SU-DHL-6 (cell line): Measurements from ENCODE around the gene EPHA4.

Experiments used
- H2AFZ ChIP-seq: fragments of 200-600 bp; sonication (generic); 2 replicates; pipeline ENCODE4 v1.6.1; 2014; ENCODE audit warnings: low read depth, mild to moderate bottlenecking, moderate library complexity, mixed read lengths, antibody characterized with exemption, low read length; ENCODE audit not compliant: severe bottlenecking
- H3F3A ChIP-seq: fragments of 200-600 bp; shearing (Covaris generic); 2 replicates; pipeline ENCODE4 v1.6.0; 2016; ENCODE audit warnings: antibody characterized with exemption, mild to moderate bottlenecking; ENCODE audit not compliant: insufficient read depth
- H3K27ac ChIP-seq: fragments of 200-600 bp; sonication (generic); 2 replicates; pipeline ENCODE4 v1.5.1; 2016; ENCODE audit warnings: low read depth, mild to moderate bottlenecking, low read length, moderate library complexity, mixed read lengths
- H3K27me3 ChIP-seq: fragments of 200-600 bp; sonication (generic), shearing (Covaris generic); 2 replicates; pipeline ENCODE4 v1.6.0; 2014; ENCODE audit warnings: mild to moderate bottlenecking, low read length
- H3K36me3 ChIP-seq: fragments of 200-600 bp; sonication (generic); 2 replicates; pipeline ENCODE4 v1.6.1; 2014; ENCODE audit warnings: mild to moderate bottlenecking, low read length, mixed read lengths
- H3K4me2 ChIP-seq: fragments of 300-600, 200-600 bp; shearing (Covaris generic), sonication (generic); 2 replicates; pipeline ENCODE4 v1.6.0; 2014; ENCODE audit warnings: low read length, low read depth, mild to moderate bottlenecking; ENCODE audit not compliant: poor library complexity, severe bottlenecking
- H3K4me3 ChIP-seq: fragments of 200-600 bp; sonication (generic); 2 replicates; pipeline ENCODE4 v1.5.1; 2014; ENCODE audit warnings: antibody characterized with exemption, low read length, mild to moderate bottlenecking, mixed read lengths; ENCODE audit not compliant: insufficient read depth, poor library complexity, severe bottlenecking
- H3K79me2 ChIP-seq: fragments of 200-600 bp; sonication (generic); 2 replicates; pipeline ENCODE4 v1.6.1; 2014; ENCODE audit warnings: mild to moderate bottlenecking, low read length, moderate library complexity; ENCODE audit not compliant: insufficient read depth
- H3K9ac ChIP-seq: fragments of 200-600 bp; sonication (generic); 2 replicates; pipeline ENCODE4 v1.7.0; 2014; ENCODE audit warnings: mild to moderate bottlenecking, low read length
- H3K9me2 ChIP-seq: fragments of 200-600 bp; sonication (generic); replicated peaks from 2 replicates; pipeline ENCODE4 v1.6.1; 2014; ENCODE audit warnings: low read length; ENCODE audit not compliant: insufficient read depth
- H3K9me3 ChIP-seq: fragments of 200-600 bp; sonication (generic); 2 replicates; pipeline ENCODE4 v1.6.1; 2014; ENCODE audit warnings: low read length, mixed read lengths; ENCODE audit not compliant: insufficient read depth
- H4K20me1 ChIP-seq: fragments of 200-600 bp; sonication (generic); 2 replicates; pipeline ENCODE4 v1.6.1; 2014; ENCODE audit warnings: low read depth, mild to moderate bottlenecking, antibody characterized with exemption, low read length, moderate library complexity, mixed read lengths
- CTCF ChIP-seq: fragments of 200-600 bp; sonication (generic); IDR thresholded peaks from one replicate; pipeline ENCODE4 v1.5.1; 2017; ENCODE audit warnings: antibody characterized with exemption, mild to moderate bottlenecking, low read length, moderate library complexity; ENCODE audit not compliant: insufficient read depth, poor library complexity, severe bottlenecking
- EZH2phosphoT487 ChIP-seq: fragments of 200-600 bp; sonication (generic), shearing (Covaris generic); conservative IDR thresholded peaks from 2 replicates; pipeline ENCODE4 v1.6.1; 2018; ENCODE audit warnings: mild to moderate bottlenecking, antibody characterized with exemption, low read length, moderate library complexity, mixed read lengths

The EPHA4 gene

GRCh38 chr2:221478485-221478863, 93.6 kb downstream of the EPHA4 start:
- Histone ChIP-seq H2AFZ (no peak overlapping the region), H3K9me3 (no peaks in the 10 kb centered on the region), H3K4me2 (no peak overlapping the region), H3F3A (no peaks in the 10 kb centered on the region), H3K27me3 (no peaks in the 10 kb centered on the region; the same call in 1 of the 2 replicates), H3K36me3 (no peaks in the 10 kb centered on the region), H3K27ac (no peak overlapping the region), H3K79me2 (no peaks in the 10 kb centered on the region), H3K9me2 (0 out of 2 replicates have a peak, but pooled peaks cover 6% of the 10 kb centered on the region), H4K20me1 (no peaks in the 10 kb centered on the region), H3K9ac (no peak overlapping the region), H3K4me3 (no peak overlapping the region)
- no peak for TF ChIP-seq EZH2phosphoT487
- TF ChIP-seq CTCF: no peak

- H3K4me2 ChIP-seq: no peak overlapping the region
- H3K4me3 ChIP-seq: no peak overlapping the region
- no peak overlapping the region for H3K9ac ChIP-seq
- H3F3A ChIP-seq: no peaks in the 10 kb centered on the region
- no peak overlapping the region for H2AFZ ChIP-seq
- H3K27me3 ChIP-seq: no peaks in the 10 kb centered on the region; the same call in 1 of the 2 replicates
- no peaks in the 10 kb centered on the region for H4K20me1 ChIP-seq
- H3K36me3 ChIP-seq: no peaks in the 10 kb centered on the region
- 0 out of 2 replicates have a peak, but pooled peaks cover 6% of the 10 kb centered on the region for H3K9me2 ChIP-seq
- H3K79me2 ChIP-seq: no peaks in the 10 kb centered on the region
- H3K27ac ChIP-seq: no peak overlapping the region
- H3K9me3 ChIP-seq: no peaks in the 10 kb centered on the region
- no peak for TF ChIP-seq EZH2phosphoT487
- TF ChIP-seq CTCF: no peak
Measured at GRCh38 chr2:221477714-221478484, 94.2 kb downstream of the EPHA4 start.

GRCh38 chr2:221476195-221476594, 95.9 kb downstream of the EPHA4 start:
- H3K4me2 ChIP-seq: no peak overlapping the region
- H3K9me2 ChIP-seq: 0 out of 2 replicates have a peak, but pooled peaks cover 6% of the 10 kb centered on the region
- no peaks in the 10 kb centered on the region for H3F3A ChIP-seq
- no peak overlapping the region for H3K27ac ChIP-seq
- no peak overlapping the region for H3K4me3 ChIP-seq
- H3K79me2 ChIP-seq: no peaks in the 10 kb centered on the region
- no peaks in the 10 kb centered on the region for H3K36me3 ChIP-seq
- H3K9ac ChIP-seq: no peak overlapping the region
- TF ChIP-seq CTCF (no peak), EZH2phosphoT487 (no peak)
- H3K9me3 ChIP-seq: no peaks in the 10 kb centered on the region
- no peaks in the 10 kb centered on the region for H4K20me1 ChIP-seq
- H2AFZ ChIP-seq: no peak overlapping the region
- no peaks in the 10 kb centered on the region; the same call in 1 of the 2 replicates for H3K27me3 ChIP-seq
